MCF 10A (cell line): ENCODE data around the gene DET1. TPM values are rescaled to one million over a fixed set of nuclear protein-coding genes. Genes with fewer than 3 reads are reported as not detected.

Experiments
- BruUV-seq: library from RNA; stranded (reverse); fragments of 400-500 nt; replicated peaks from 2 replicates; lab custom pipeline; 2021; lab: Mats Ljungman, UMichigan
- CTCF ChIA-PET: fragments of 300-600 bp; sonication (Branson Sonifier 250); formaldehyde crosslinking; extraction: SDS; loops from one replicate; lab custom pipeline; 2021; ENCODE audit warnings: antibody characterized with exemption, inconsistent platforms; lab: Yijun Ruan, JAX
- POLR2A ChIA-PET: fragments of 300-600, 350-650 bp; sonication (Branson Sonifier 250); formaldehyde crosslinking; extraction: SDS; loops from one replicate; lab custom pipeline; 2020; ENCODE audit warnings: antibody characterized with exemption, inconsistent platforms; lab: Yijun Ruan, JAX
- DNase-seq: peaks from one replicate; pipeline ENCODE4 v3.0.0-alpha.2; 2018; ENCODE audit not compliant: unreplicated experiment
- H3K27ac Mint-ChIP-seq: one replicate; pipeline ENCODE4 v1.8.0; 2022; ENCODE audit warnings: mild to moderate bottlenecking, low read depth, mixed read lengths; ENCODE audit not compliant: unreplicated experiment
- H3K27me3 Mint-ChIP-seq: one replicate; pipeline ENCODE4 v1.8.0; 2022; ENCODE audit warnings: mixed read lengths; ENCODE audit not compliant: insufficient read depth, unreplicated experiment
- H3K36me3 Mint-ChIP-seq: one replicate; pipeline ENCODE4 v1.8.0; 2022; ENCODE audit warnings: mild to moderate bottlenecking, moderate library complexity, mixed read lengths; ENCODE audit not compliant: insufficient read depth, unreplicated experiment
- H3K4me1 Mint-ChIP-seq: one replicate; pipeline ENCODE4 v1.8.0; 2022; ENCODE audit warnings: mixed read lengths; ENCODE audit not compliant: insufficient read depth, unreplicated experiment
- H3K4me3 Mint-ChIP-seq: one replicate; pipeline ENCODE4 v1.8.0; 2022; ENCODE audit warnings: mild to moderate bottlenecking, moderate library complexity, mixed read lengths; ENCODE audit not compliant: unreplicated experiment
- H3K9me3 Mint-ChIP-seq: one replicate; pipeline ENCODE4 v1.8.0; 2022; ENCODE audit warnings: mixed read lengths; ENCODE audit not compliant: unreplicated experiment
- CTCF ChIP-seq: fragments of 200-600 bp; IDR thresholded peaks from one replicate; pipeline ENCODE4 v1.8.0; 2022; ENCODE audit warnings: antibody characterized with exemption, mild to moderate bottlenecking; ENCODE audit not compliant: unreplicated experiment
- intact Hi-C: fragments of 100-400 bp; cut with micrococcal nuclease; formaldehyde crosslinking; loops from 2 replicates; pipeline ENCODE4 v1.14.1; 2022
- total RNA-seq: library from RNA; stranded (reverse); gene quantifications from 2 replicates; pipeline ENCODE4 v1.2.3, GENCODE V29; 2022

Gene DET1
- total RNA-seq, 1 experiment from 2014 or later: 5.1 TPM

GRCh38 chr15:88574077-88574476 is 27.6 kb upstream of the DET1 start:
- no peak overlapping the region for H3K4me3 Mint-ChIP-seq
- POLR2A ChIA-PET: no interaction called here

GRCh38 chr15:88571852-88572259 is 25.4 kb upstream of the DET1 start:
- peaks cover 13% of the 10 kb centered on the region for H3K27me3 Mint-ChIP-seq
- no peaks in the 10 kb centered on the region for H3K4me1 Mint-ChIP-seq
- POLR2A ChIA-PET: no interaction called here

More at GRCh38 chr15:88574077-88574476, 27.6 kb upstream of the DET1 start:
- no peak for DNase-seq
- CTCF ChIA-PET: no interaction called here
- no peaks in the 10 kb centered on the region for H3K36me3 Mint-ChIP-seq
- TF ChIP-seq CTCF: no peak
- no peaks in the 10 kb centered on the region for H3K4me1 Mint-ChIP-seq
- intact Hi-C loops: no loop called here
- no peak overlapping the region for H3K27ac Mint-ChIP-seq
- no peaks in the 10 kb centered on the region for H3K9me3 Mint-ChIP-seq
- H3K27me3 Mint-ChIP-seq: peaks cover 13% of the 10 kb centered on the region
- BruUV-seq: no TSS peak

GRCh38 chr15:88571153-88571851 is 24.8 kb upstream of the DET1 start:
- Mint-ChIP-seq H3K27ac (no peak overlapping the region), H3K27me3 (peaks cover 13% of the 10 kb centered on the region), H3K36me3 (no peaks in the 10 kb centered on the region), H3K9me3 (no peaks in the 10 kb centered on the region), H3K4me3 (no peak overlapping the region), H3K4me1 (no peaks in the 10 kb centered on the region)
- DNase-seq: no peak
- no peak for TF ChIP-seq CTCF
- intact Hi-C loops: no loop called here
- POLR2A ChIA-PET: no interaction called here
- CTCF ChIA-PET: interaction anchor here (0.5 kb wide), 1 partner anchor 697 kb away, joined by 3 read pairs; no protein-coding TSS in a partner anchor
- BruUV-seq: no TSS peak

More at GRCh38 chr15:88571852-88572259, 25.4 kb upstream of the DET1 start:
- no peak overlapping the region for H3K27ac Mint-ChIP-seq
- no peaks in the 10 kb centered on the region for H3K9me3 Mint-ChIP-seq
- intact Hi-C loops: no loop called here
- CTCF ChIA-PET: no interaction called here
- no peaks in the 10 kb centered on the region for H3K36me3 Mint-ChIP-seq
- no peak overlapping the region for H3K4me3 Mint-ChIP-seq
- BruUV-seq: no TSS peak
- no peak for TF ChIP-seq CTCF
- DNase-seq: no peak

DNA sequence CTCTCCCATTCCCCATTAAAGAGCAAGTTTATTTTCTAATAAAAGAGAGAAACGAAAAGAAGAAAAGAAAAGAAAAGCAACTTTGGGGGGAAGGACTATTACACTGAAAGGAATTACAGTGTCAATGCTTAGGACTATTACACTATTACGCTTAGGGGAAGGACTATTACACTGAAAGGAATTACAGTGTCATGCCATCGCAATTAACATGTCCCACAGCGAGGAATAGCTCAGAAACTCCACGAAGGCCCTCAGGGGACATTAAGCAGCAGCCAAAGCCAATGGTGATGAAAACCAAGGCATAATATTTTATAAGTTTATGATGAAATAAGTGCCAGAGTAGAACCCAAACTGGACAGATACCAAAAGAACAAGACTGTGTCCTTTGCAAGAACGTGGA is 22.1 kb upstream of the DET1 start:
- ChIA-PET CTCF (no interaction called here), POLR2A (no interaction called here)
- no TSS peak for BruUV-seq
- no peak for DNase-seq
- no peak for TF ChIP-seq CTCF
- H3K4me1 Mint-ChIP-seq: no peaks in the 10 kb centered on the region
- no peaks in the 10 kb centered on the region for H3K9me3 Mint-ChIP-seq
- no peaks in the 10 kb centered on the region for H3K36me3 Mint-ChIP-seq
- no peaks in the 10 kb centered on the region for H3K27me3 Mint-ChIP-seq
- intact Hi-C loops: no loop called here
- no peak overlapping the region for H3K4me3 Mint-ChIP-seq
- H3K27ac Mint-ChIP-seq: no peak overlapping the region
